Psoas muscle (tissue), 8 donors: Measurements from ENCODE around the gene PTPN1. TPM values are rescaled to one million over a fixed set of nuclear protein-coding genes. Genes with fewer than 3 reads are reported as not detected.

Source experiments
- ATAC-seq, 4 donors: fragments of 200-7000 bp; cut with Tn5 transposase; one replicate each; pipeline ENCODE4 v1.9.1; 2020; ENCODE audit warnings: moderate library complexity in 3 of 4, mild to moderate bottlenecking in 2 of 4
- DNase-seq, 2 donors: peaks; one replicate each; pipeline ENCODE4 v3.0.0-alpha.2; 2020
- H3K27ac ChIP-seq: fragments of 200-600 bp; one replicate; pipeline ENCODE4 v1.8.0; 2022
- H3K27me3 ChIP-seq, 3 donors: fragments of 200-600 bp in 1 of 3; one replicate each; pipeline versions ENCODE4 v1.6.1 to v1.8.0; 2013 to 2022; ENCODE audit warnings: low read length in 2 of 3, mild to moderate bottlenecking in 2 of 3, moderate library complexity in 1 of 3; ENCODE audit not compliant: insufficient read depth in 3 of 3
- H3K36me3 ChIP-seq, 2 donors: fragments of 200-600 bp in 1 of 2; one replicate each; pipeline versions ENCODE4 v1.6.1 to v1.8.0; 2013 to 2022; ENCODE audit warnings: low read depth in 1 of 2, mild to moderate bottlenecking in 1 of 2, moderate library complexity in 1 of 2; ENCODE audit not compliant: insufficient read depth in 1 of 2
- H3K4me1 ChIP-seq: fragments of 200-600 bp; one replicate; pipeline ENCODE4 v1.8.0; 2022
- H3K4me3 ChIP-seq: fragments of 200-600 bp; one replicate; pipeline ENCODE4 v1.8.0; 2022; ENCODE audit warnings: mild to moderate bottlenecking
- H3K9me3 ChIP-seq: fragments of 200-600 bp; one replicate; pipeline ENCODE4 v1.8.0; 2022
- CTCF ChIP-seq: fragments of 200-600 bp; IDR thresholded peaks from one replicate; pipeline ENCODE4 v1.8.0; 2022; ENCODE audit warnings: antibody characterized with exemption
- WGBS, 3 donors: extraction: QIAGEN DNeasy Blood & Tissue Kit; methylation state at CpG; one replicate each; pipeline versions ENCODE4 v1.1.6 to v1.1.7; 2013; 5-methylcytosine and 5-hydroxymethylcytosine counted together
- intact Hi-C, 2 donors: fragments of 100-400 bp; cut with DNase I; formaldehyde crosslinking; loops; one replicate each; pipeline versions ENCODE4 v1.11.0 to v1.14.2; 2022
- polyA plus RNA-seq, 3 donors: library from polyadenylated mRNA; stranded (reverse); fragments of 200-250 nt; gene quantifications; one replicate each; pipeline ENCODE4 v1.2.3, GENCODE V29; 2013
- total RNA-seq, 4 donors: library from RNA; stranded (reverse); fragmentation: NEBNext Ultra II Directional in 2 of 4; extraction: Animal tissue kit (Norgen Biotek cat#: 25700) in 2 of 4; gene quantifications; one replicate each; pipeline versions ENCODE4 v1.2.1 to v1.2.4, GENCODE V29; 2021 to 2023
- donor health status: healthy with polysubstance abuse.
- donor health status: DM: no; HTN: no; CAD: no; lungs with moderate emphysema.
- donor health status: Bipolar disorder and iron deficiency.
- donor health status: healthy.
- donor health status: DM: yes; HTN: yes; CAD: no.
- donor health status: DM: no; HTN: no; CAD: no.
- donor health status: DM: no; HTN: no; CAD: no.
- donor health status: DM: yes; HTN: yes; CAD: no.

Gene PTPN1
- total and polyA plus RNA-seq, 7 donors: 28.7 to 112 (median 46.1) TPM

GRCh38 chr20:50621068-50621665 lies 111.0 kb downstream of the PTPN1 start:
- no peak for TF ChIP-seq CTCF
- Histone ChIP-seq H3K36me3 (no peaks in the 10 kb centered on the region), H3K9me3 (no peaks in the 10 kb centered on the region), H3K4me1 (peaks cover 5% of the 10 kb centered on the region), H3K4me3 (no peak overlapping the region), H3K27me3 (no peaks in the 10 kb centered on the region), H3K27ac (no peak overlapping the region)
- no peak for DNase-seq
- 64 to 71% (median 66%) methylated on average over 4 of the region's 4 CpGs for WGBS, 3 donors
- no peak for ATAC-seq
- intact Hi-C loops: loop anchor here in 1 of 2 donors (10.0 kb wide), 1 partner anchor 124 kb away; no protein-coding TSS in a partner anchor

- WGBS, 3 donors: 81 to 86% (median 84%) methylated on average over 18 of the region's 18 CpGs
- no peak for TF ChIP-seq CTCF
- Histone ChIP-seq H3K4me3 (no peak overlapping the region), H3K36me3 (no peaks in the 10 kb centered on the region), H3K4me1 (peaks cover 9% of the 10 kb centered on the region), H3K27ac (no peak overlapping the region), H3K9me3 (no peaks in the 10 kb centered on the region), H3K27me3 (no peaks in the 10 kb centered on the region)
- DNase-seq: no peak
- intact Hi-C loops: loop anchor here in 1 of 2 donors (5.0 to 10.0 kb wide), 2 partner anchors 88 to 120 kb away; no protein-coding TSS in a partner anchor
- no peak for ATAC-seq
These were observed 114.3 kb downstream of the PTPN1 start for GRCh38 chr20:50624351-50625016.

- 26 to 30% (median 26%) methylated on average over 15 of the region's 15 CpGs for WGBS, 3 donors
- ATAC-seq (peak; percentile 68 to 82 (median 81)), DNase-seq (peak; percentile 71 to 86)
- Histone ChIP-seq H3K36me3 (no peaks in the 10 kb centered on the region), H3K4me1 (peaks cover 9% of the 10 kb centered on the region), H3K4me3 (no peak overlapping the region), H3K27me3 (no peaks in the 10 kb centered on the region), H3K9me3 (no peaks in the 10 kb centered on the region), H3K27ac (peak overlapping the region; percentile 50)
- peak; percentile 52 for TF ChIP-seq CTCF
- intact Hi-C loops: loop anchor here in 1 of 2 donors (5.0 to 10.0 kb wide), 2 partner anchors 86 to 119 kb away; no protein-coding TSS in a partner anchor
These were observed 115.9 kb downstream of the PTPN1 start for GRCh38 chr20:50625986-50626677.

- no peaks in the 10 kb centered on the region for H3K9me3 ChIP-seq
- H3K4me3 ChIP-seq: no peak overlapping the region
- no peaks in the 10 kb centered on the region for H3K27me3 ChIP-seq
- no peak for TF ChIP-seq CTCF
- H3K27ac ChIP-seq: no peak overlapping the region
- WGBS, 3 donors: 84 to 90% (median 86%) methylated on average over 9 of the region's 9 CpGs
- DNase-seq (no peak), ATAC-seq (no peak)
- intact Hi-C loops: loop anchor here in 1 of 2 donors (5.0 to 10.0 kb wide), 2 partner anchors 85 to 117 kb away; no protein-coding TSS in a partner anchor
- H3K4me1 ChIP-seq: peaks cover 9% of the 10 kb centered on the region
- H3K36me3 ChIP-seq: no peaks in the 10 kb centered on the region
These were observed 117.6 kb downstream of the PTPN1 start for GRCh38 chr20:50627747-50628146.
